ENCODE data around the gene UFC1.

UFC1 gene

GRCh38 chr1:161137881-161138280 lies 15.9 kb upstream of the UFC1 start:
- DNase-seq: no peak

GRCh38 chr1:161138431-161138830 lies 15.3 kb upstream of the UFC1 start:
- no peak for DNase-seq

DNA sequence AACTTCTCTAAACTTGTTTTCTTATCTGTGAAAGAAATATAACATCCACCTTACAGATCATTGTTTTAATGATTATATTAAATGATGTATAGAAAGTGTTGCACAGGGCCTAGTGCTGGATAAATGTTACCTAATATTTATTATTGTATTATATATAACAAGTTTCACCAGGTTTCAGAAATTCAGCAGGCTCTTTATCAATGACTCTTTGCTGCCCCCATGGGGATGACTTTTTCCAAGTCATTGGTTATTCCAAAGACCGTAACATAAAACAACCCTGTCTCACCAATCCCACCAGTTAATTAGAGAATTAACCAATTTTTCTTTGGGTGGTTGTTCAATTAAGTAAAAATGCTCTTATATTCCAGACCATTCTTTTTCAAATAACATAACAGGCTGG lies 14.0 kb upstream of the UFC1 start:
- DNase-seq: no peak

DNA sequence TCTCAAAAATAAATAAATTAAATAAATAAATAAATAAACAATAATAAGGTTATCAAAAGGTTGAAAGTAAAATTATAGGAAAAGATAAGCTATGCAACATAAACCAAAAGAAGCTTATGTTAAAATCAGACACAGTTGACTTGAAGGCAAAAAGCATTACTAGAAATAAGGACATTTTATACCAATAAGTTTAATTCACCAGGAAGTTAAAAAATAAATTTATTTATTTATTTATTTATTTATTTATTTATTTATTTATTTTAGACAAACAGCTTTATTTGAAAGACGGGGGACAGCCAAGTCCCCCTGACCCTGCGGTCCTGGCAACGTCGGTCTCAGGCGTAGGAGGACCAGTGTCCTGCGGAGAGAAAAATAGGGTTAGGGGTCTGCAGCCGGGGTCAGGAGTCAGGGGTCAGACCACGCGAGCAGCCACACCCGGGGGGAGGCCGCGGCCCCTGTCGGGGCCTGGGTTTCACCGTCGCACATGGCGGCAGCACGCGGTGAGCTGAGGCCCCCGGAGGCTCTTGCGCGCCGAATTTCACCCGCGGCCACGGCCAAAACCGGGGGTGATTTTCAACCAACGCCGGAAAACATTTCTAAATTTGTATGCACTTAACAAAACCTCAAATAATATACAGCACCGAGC lies 12.9 kb upstream of the UFC1 start:
- no peak for DNase-seq

- no peak for DNase-seq
Observed at GRCh38 chr1:161145832-161146231, 7.9 kb upstream of the UFC1 start.

GRCh38 chr1:161153176-161153575 lies 602 bp upstream of the UFC1 start:
- no peak for DNase-seq

- DNase-seq: no peak
Observed at GRCh38 chr1:161157867-161158266, 4.1 kb downstream of the UFC1 start.

DNA sequence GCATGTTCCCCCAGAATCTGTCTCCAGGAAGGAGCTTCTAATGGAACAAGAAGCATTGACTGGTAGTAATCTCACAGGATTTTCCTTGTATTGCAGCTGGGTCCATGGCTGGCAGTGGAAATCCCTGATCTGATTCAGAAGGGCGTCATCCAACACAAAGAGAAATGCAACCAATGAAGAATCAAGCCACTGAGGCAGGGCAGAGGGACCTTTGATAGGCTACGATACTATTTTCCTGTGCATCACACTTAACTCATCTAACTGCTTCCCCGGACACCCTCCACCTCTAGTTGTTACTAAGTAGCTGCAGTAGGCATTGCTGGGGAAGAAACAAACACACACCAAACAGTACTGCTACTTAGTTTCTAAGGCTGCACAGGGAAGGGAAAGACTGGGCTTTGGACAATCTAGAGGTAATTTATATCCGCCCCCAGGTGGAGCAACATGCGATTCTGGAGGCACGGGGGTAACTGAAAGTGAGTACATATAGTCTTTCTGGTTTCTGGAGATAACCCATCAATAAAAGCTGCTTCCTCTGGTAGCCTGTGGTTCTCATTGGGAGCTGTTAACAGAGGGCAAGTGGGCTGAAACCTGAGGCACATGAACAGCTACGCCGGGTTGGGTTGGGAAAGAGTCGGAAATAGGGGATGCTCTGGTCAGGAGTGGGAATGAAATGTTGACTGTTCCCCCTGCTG lies 4.7 kb downstream of the UFC1 start:
- DNase-seq: no peak

- DNase-seq: peak; percentile 89
Observed at GRCh38 chr1:161159087-161159912, 5.5 kb downstream of the UFC1 start, which contains the start of gene USP21. USP21 (plus strand) TSS chr1:161159500; CDS start chr1:161160641, 1,141 bp downstream.

DNA sequence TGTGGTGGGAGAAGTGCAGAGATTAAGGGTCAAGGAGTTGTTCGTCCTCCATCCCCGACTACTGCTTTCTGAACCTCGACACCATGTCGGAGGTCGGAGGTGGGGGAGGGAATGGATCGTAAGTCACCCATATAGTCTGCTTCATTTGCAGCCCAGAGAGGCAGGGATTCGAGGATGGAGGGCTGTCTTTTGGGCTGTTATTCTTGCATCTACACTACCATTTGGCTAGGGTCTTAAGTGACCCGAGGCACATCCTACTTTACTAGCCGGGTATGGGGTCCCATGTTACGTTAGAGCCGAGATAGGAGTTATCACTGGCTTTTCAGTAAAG lies 6.1 kb downstream of the UFC1 start:
- no peak for DNase-seq

- no peak for DNase-seq
Observed at GRCh38 chr1:161160671-161161145, 6.9 kb downstream of the UFC1 start.

DNA sequence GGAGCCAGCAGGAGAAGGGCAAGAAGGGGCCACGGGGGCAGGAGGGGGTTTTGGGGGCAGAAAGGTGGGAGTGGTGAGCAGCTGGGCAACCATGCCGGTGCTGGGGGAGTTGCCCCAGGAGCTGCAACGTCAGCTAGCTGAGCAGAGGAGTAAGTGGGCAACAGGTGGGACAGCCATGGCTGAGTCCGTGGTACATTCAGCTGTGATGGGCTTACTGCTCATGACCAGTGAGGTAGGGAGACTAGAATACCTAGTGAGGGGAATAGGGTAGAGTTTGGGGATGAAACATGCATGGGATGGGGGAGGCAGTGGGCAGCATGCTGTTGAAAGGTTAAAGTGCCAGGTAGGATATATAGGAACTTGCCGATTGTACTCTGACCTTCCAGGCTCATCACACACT lies 7.9 kb downstream of the UFC1 start:
- DNase-seq: no peak

- no peak for DNase-seq
Observed at GRCh38 chr1:161162052-161162451, 8.3 kb downstream of the UFC1 start.

- DNase-seq: no peak
Observed at GRCh38 chr1:161162806-161163205, 9.0 kb downstream of the UFC1 start.

- no peak for DNase-seq
Observed at GRCh38 chr1:161163793-161164192, 10.0 kb downstream of the UFC1 start.

DNA sequence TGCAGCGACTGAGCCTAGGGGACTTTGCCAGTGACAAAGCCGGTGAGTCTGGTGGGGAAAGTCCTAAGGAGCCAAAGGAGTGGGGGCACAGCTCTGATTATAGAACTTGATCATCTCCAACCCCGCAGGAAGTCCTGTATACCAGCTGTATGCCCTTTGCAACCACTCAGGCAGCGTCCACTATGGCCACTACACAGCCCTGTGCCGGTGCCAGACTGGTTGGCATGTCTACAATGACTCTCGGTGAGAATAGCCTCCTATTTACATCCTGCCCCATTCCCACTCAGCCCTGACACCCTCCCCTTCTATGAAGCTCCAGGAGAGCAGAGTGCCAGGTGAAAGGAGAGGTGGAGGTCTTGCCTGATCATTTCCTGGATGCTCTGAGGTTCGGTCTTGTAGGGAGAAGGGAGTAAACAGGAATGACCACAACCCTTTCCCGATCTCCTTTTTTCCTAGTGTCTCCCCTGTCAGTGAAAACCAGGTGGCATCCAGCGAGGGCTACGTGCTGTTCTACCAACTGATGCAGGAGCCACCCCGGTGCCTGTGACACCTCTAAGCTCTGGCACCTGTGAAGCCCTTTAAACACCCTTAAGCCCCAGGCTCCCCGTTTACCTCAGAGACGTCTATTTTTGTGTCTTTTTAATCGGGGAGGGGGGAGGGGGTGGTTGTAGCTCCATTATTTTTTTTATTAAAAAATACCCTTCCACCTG lies 11.3 kb downstream of the UFC1 start:
- no peak for DNase-seq

- DNase-seq: peak; percentile 88
Observed at GRCh38 chr1:161165742-161166668, 12.2 kb downstream of the UFC1 start, which contains the start of gene PPOX. PPOX (plus strand) TSS chr1:161166426; CDS start chr1:161166848, 422 bp downstream.

DNA sequence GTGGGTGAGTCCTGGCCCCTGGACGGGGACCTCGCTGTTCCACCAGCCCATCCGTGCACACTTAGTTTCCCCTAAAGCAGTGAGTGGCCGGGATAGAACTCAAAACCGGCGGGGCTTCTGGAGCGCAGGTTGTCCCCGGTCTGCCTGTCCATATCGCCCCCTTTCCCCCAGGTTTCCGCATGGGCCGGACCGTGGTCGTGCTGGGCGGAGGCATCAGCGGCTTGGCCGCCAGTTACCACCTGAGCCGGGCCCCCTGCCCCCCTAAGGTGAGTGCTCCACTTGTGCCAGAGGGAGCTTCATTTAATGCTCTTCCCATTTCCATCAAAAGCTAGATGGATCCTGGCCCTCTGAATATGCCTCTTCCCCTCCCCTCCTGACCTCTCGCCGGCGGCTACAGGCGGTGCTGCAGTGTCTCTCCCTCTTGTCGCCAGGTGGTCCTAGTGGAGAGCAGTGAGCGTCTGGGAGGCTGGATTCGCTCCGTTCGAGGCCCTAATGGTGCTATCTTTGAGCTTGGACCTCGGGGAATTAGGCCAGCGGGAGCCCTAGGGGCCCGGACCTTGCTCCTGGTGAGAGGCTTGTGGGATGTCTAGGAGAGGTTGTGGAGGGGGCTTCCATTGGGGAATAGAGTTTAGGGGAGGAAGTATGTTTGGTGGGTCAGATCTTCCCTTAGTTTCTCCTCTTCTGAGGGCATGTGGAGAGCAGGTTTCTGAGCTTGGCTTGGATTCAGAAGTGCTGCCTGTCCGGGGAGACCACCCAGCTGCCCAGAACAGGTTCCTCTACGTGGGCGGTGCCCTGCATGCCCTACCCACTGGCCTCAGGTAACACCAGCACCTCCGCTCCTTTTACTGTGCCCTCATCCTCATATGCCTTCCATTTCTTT lies 13.1 kb downstream of the UFC1 start:
- DNase-seq: no peak

DNA sequence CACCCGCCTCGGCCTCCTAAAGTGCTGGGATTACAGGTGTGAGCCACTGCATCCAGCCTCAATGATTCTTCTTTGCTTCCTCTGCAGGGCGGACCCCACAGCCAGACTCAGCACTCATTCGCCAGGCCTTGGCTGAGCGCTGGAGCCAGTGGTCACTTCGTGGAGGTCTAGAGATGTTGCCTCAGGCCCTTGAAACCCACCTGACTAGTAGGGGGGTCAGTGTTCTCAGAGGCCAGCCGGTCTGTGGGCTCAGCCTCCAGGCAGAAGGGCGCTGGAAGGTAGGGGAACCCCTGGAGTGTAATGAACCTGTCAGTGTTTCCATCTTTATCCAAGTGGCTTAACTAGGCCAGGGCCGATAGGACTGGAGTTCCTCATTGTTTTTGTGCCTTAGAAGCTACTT lies 15.1 kb downstream of the UFC1 start:
- DNase-seq: no peak

- DNase-seq: no peak
Observed at GRCh38 chr1:161171191-161171590, 17.4 kb downstream of the UFC1 start.

- no peak for DNase-seq
Observed at GRCh38 chr1:161171696-161172095, 17.9 kb downstream of the UFC1 start.
